ENCODE data around the gene DCUN1D4. TPM values are rescaled to one million over a fixed set of nuclear protein-coding genes. Genes with fewer than 3 reads are reported as not detected.
A peak's percentile ranks its signal among the peaks of the same experiment; 100 is the strongest.

DCUN1D4 gene
- total RNA-seq, 6 experiments from 2014 or later, result 41.0 to 55.1 (median 47.1) TPM

DNA sequence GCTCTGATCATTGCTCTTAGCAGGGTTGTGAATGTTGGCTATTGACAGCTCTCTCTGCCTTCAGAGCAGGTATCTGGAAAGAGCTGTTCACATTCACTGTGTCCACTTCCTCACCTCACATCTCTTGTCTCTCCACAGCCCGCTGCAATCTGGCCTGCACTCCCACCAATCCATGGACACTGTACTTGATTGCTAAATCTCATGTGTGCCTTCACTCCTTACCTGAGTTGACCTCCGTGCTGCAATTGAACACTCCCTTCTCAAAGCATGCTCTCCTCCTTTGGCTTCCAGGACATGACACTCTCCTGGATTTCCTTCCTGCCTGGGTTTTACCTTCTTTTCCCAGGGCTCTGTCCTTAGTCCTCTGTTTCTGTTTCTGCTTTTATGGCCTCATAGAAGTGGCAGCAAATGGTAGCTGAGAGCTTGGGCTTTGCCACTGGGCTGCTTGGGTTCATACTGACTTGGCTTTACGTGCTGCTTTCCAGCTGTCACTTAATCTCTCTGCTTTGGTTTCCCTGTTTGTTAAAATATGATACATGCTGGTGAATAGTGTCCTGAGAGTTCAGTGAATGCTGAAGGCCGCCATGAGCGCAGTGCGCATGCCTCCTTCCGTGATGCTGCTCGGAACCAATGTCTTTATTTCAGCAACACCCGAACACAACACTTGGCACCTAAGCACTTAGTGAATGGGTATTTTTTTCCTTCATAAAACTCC is 29.5 kb downstream of the DCUN1D4 start:
- Mint-ChIP-seq H3K4me1 (ENCODE audit: low read depth) (peaks cover 27% of the 10 kb centered on the region), H3K27me3 (ENCODE audit: insufficient read depth) (no peaks in the 10 kb centered on the region), H3K36me3 (ENCODE audit: low read depth) (peaks cover 58% of the 10 kb centered on the region), H3K27ac (no peak overlapping the region), H3K4me3 (no peak overlapping the region), H3K9me3 (no peaks in the 10 kb centered on the region)
- DNase-seq, result no peak
- TF ChIP-seq, protein P1, sequence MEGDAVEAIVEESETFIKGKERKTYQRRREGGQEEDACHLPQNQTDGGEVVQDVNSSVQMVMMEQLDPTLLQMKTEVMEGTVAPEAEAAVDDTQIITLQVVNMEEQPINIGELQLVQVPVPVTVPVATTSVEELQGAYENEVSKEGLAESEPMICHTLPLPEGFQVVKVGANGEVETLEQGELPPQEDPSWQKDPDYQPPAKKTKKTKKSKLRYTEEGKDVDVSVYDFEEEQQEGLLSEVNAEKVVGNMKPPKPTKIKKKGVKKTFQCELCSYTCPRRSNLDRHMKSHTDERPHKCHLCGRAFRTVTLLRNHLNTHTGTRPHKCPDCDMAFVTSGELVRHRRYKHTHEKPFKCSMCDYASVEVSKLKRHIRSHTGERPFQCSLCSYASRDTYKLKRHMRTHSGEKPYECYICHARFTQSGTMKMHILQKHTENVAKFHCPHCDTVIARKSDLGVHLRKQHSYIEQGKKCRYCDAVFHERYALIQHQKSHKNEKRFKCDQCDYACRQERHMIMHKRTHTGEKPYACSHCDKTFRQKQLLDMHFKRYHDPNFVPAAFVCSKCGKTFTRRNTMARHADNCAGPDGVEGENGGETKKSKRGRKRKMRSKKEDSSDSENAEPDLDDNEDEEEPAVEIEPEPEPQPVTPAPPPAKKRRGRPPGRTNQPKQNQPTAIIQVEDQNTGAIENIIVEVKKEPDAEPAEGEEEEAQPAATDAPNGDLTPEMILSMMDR (IDR thresholded peaks at IDR 0.05), result no peak

DNA sequence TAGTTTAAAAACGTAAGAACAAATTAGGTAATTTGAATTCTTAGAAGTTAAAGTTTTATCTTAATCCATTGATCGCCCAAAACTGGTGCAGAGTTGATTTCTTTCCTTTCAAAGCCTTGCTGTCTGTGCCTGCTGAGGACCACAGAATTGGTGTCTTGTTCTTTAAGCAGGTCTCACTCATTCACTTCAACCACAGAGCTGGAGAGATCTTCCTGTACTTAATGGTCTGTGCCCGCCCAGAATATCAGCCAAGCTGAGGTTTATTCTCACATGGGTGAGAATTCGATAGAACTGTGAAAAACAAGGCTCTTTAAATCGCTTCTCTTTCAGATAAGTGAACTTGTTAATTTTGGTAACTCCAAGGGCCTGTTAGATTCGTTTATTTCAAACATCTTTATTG is 31.6 kb downstream of the DCUN1D4 start:
- H3K27ac Mint-ChIP-seq, result no peak overlapping the region
- H3K36me3 Mint-ChIP-seq (ENCODE audit: low read depth), result peaks cover 61% of the 10 kb centered on the region
- TF ChIP-seq, protein P1 (IDR thresholded peaks at IDR 0.05), result no peak
- H3K9me3 Mint-ChIP-seq, result no peaks in the 10 kb centered on the region
- H3K4me3 Mint-ChIP-seq, result no peak overlapping the region
- H3K27me3 Mint-ChIP-seq (ENCODE audit: insufficient read depth), result no peaks in the 10 kb centered on the region
- peaks cover 22% of the 10 kb centered on the region for H3K4me1 Mint-ChIP-seq (ENCODE audit: low read depth)
- DNase-seq, result no peak

DNA sequence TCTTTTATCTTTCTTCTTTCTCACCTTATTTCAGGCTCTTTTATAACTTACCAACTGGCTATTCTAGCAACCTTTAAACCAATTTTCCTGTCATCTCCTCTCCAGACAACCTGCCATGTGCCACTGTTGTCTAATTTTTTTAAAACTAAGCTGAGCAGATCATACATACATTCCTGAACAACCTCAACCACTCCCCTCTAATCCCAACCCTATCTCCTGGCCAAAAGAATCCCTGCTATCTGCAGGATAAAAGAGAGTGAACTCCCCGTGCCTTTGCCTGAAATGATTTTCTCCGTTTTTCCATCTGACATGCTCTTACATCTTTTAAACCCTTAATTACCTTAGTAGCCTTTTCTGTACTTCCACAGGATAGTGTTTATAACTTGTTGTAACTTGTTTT is 35.5 kb downstream of the DCUN1D4 start:
- H3K36me3 Mint-ChIP-seq (ENCODE audit: low read depth), result peaks cover 41% of the 10 kb centered on the region
- no peak overlapping the region for H3K4me3 Mint-ChIP-seq
- H3K27me3 Mint-ChIP-seq (ENCODE audit: insufficient read depth), result peaks cover 2% of the 10 kb centered on the region; the same call in 1 of the 2 replicates
- H3K9me3 Mint-ChIP-seq, result no peaks in the 10 kb centered on the region
- H3K4me1 Mint-ChIP-seq (ENCODE audit: low read depth), result peaks cover 8% of the 10 kb centered on the region
- TF ChIP-seq, protein P1 (IDR thresholded peaks at IDR 0.05), result no peak
- no peak overlapping the region for H3K27ac Mint-ChIP-seq
- DNase-seq, result no peak

DNA sequence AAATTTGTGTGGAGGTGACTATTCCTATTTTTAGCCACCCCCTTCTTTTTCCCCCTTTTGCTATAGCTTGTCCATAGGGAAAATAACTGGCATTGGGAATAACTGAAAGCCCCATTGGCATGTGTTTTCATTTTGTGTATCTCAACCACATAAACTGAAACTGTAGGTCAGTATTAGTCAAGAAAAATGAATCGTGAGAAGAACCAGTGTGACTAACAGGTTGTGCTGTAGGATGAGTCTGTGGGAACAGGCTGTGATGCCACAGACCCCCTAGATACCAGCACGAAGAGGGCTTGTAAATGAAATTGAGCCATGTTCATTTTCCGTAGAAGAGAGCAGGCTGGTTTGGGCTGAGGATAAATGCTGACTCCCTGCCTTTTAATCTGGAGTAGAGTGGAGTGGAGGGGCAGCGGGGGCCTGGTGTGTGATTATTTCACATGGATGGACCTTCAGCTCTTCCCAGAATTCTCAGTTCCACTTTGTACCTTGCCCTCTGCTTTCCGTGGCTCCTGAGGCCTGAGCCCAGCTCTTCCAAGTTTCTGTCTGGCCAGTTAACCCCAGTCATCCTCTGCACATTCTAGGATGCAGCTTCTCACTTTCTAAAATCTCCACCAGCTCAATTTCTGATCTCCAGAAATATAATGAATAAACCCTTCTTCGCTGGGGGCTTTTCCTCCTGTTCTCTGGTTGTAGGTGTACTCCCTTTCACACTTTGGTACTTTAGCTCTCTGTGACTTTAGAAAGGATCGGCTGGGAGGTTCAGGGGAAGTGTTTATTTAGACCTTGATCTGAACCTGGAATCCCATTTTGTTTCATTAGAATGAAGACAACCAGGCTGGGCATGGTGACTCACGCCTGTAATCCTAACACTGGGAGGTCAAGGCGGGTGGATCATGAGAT is 37.3 kb downstream of the DCUN1D4 start:
- peaks cover 23% of the 10 kb centered on the region for H3K36me3 Mint-ChIP-seq (ENCODE audit: low read depth)
- peaks cover 8% of the 10 kb centered on the region for H3K4me1 Mint-ChIP-seq (ENCODE audit: low read depth)
- no peak for DNase-seq

DNA sequence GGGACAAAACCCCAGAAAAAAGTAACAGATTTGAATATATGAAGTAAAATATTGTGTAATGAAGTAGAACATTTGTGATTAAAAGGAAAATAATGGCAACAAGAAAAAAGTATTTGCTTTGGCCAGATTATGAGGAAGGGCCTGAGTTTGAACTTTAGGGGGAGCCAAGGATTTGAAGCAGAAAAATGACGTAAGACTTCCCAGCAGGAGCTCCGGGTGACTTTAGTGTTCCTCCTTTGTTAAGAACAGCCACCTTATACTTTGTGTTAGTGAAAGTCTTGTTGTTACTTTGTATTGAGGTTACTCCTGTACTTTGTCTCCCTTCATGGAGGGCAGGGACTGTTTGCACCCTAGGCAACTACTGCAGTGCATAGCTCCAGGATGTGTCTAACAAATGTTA is 41.1 kb downstream of the DCUN1D4 start:
- peaks cover 7% of the 10 kb centered on the region for H3K36me3 Mint-ChIP-seq (ENCODE audit: low read depth)
- H3K4me3 Mint-ChIP-seq, result no peak overlapping the region
- H3K4me1 Mint-ChIP-seq (ENCODE audit: low read depth), result no peaks in the 10 kb centered on the region
- TF ChIP-seq, protein P1 (IDR thresholded peaks at IDR 0.05), result no peak
- no peaks in the 10 kb centered on the region for H3K9me3 Mint-ChIP-seq
- H3K27me3 Mint-ChIP-seq (ENCODE audit: insufficient read depth), result peaks cover 2% of the 10 kb centered on the region
- no peak for DNase-seq
- H3K27ac Mint-ChIP-seq, result no peak overlapping the region

More for the DNA sequence above, 37.3 kb downstream of the DCUN1D4 start:
- Mint-ChIP-seq H3K27me3 (ENCODE audit: insufficient read depth) (peaks cover 2% of the 10 kb centered on the region), H3K4me3 (no peak overlapping the region), H3K27ac (peak overlapping the region; percentile 29; the same call in 1 of the 2 replicates), H3K9me3 (no peaks in the 10 kb centered on the region)
- TF ChIP-seq, protein P1 (IDR thresholded peaks at IDR 0.05), result no peak

Measured in HFFc6 (cell line).